AG09309 (cell line): ENCODE measurements around the gene SNAI3.

Source experiments
- DNase-seq: peaks from one replicate; pipeline ENCODE4 v3.0.0-alpha.2; 2010; ENCODE audit warnings: low read depth
- H3K4me3 ChIP-seq: 2 replicates; pipeline ENCODE4 v1.5.1; 2011; ENCODE audit warnings: mild to moderate bottlenecking, low read depth, low read length, moderate library complexity; ENCODE audit not compliant: control insufficient read depth
- TF ChIP-seq, protein P1 (sequence below): IDR thresholded peaks from 2 replicates; pipeline ENCODE4 v1.5.1; 2011; ENCODE audit warnings: mild to moderate bottlenecking, low read depth, low read length, inconsistent platforms; ENCODE audit not compliant: insufficient read depth, control insufficient read depth; ENCODE audit errors: missing control alignments

SNAI3 gene

DNA sequence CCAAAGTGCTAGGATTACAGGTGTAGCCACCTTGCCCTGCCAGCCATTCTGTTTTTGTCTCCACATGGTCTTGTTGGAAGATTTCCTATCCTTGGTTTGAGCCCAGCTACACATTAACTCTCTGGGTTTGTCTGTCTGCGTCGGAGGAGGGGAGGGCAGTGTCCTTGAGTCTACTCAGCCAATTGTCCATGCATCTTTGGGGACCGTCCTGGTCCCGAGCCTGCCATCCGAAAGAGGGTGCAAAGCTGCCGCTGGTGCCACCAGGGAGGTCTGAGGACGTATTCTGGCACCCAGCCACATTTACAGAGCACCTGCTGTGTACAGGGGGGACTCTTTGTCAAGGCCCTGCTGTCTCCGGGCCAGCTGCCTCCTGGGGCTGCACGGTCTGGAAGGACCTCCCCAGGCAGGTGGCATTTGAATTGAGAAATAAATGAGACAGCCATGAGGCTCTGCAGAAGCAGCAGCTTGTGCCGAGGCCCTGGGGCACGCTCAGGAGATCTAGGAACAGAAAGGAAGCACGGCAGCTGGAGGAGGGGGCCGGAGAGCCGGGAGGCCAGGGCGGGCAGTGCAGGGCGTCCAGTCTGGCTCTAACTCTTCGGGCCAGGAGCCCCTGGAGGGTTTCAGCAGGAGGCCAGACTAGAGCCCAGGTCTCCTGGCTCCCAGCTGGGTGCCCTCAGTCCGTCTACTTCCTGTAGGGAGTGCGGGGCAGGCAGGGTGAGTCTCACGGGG is 36.9 kb downstream of the SNAI3 start:
- TF ChIP-seq, protein P1, sequence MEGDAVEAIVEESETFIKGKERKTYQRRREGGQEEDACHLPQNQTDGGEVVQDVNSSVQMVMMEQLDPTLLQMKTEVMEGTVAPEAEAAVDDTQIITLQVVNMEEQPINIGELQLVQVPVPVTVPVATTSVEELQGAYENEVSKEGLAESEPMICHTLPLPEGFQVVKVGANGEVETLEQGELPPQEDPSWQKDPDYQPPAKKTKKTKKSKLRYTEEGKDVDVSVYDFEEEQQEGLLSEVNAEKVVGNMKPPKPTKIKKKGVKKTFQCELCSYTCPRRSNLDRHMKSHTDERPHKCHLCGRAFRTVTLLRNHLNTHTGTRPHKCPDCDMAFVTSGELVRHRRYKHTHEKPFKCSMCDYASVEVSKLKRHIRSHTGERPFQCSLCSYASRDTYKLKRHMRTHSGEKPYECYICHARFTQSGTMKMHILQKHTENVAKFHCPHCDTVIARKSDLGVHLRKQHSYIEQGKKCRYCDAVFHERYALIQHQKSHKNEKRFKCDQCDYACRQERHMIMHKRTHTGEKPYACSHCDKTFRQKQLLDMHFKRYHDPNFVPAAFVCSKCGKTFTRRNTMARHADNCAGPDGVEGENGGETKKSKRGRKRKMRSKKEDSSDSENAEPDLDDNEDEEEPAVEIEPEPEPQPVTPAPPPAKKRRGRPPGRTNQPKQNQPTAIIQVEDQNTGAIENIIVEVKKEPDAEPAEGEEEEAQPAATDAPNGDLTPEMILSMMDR, result no peak
- peak overlapping the region; percentile 81; the same call in 1 of the 2 replicates for H3K4me3 ChIP-seq
- DNase-seq, result no peak

GRCh38 chr16:88647178-88648070 is 38.9 kb downstream of the SNAI3 start:
- no peak overlapping the region for H3K4me3 ChIP-seq
- TF ChIP-seq, protein P1, result no peak
- no peak for DNase-seq

- TF ChIP-seq, protein P1, result no peak
- no peak for DNase-seq
- no peak overlapping the region for H3K4me3 ChIP-seq
Measured at GRCh38 chr16:88646345-88647034, 39.8 kb downstream of the SNAI3 start.

GRCh38 chr16:88645941-88646340 is 40.4 kb downstream of the SNAI3 start:
- TF ChIP-seq, protein P1, result no peak
- DNase-seq, result no peak
- H3K4me3 ChIP-seq, result no peak overlapping the region

- no peak for DNase-seq
- TF ChIP-seq, protein P1, result no peak
- no peak overlapping the region for H3K4me3 ChIP-seq
Measured at GRCh38 chr16:88645455-88645854, 40.9 kb downstream of the SNAI3 start.

DNA sequence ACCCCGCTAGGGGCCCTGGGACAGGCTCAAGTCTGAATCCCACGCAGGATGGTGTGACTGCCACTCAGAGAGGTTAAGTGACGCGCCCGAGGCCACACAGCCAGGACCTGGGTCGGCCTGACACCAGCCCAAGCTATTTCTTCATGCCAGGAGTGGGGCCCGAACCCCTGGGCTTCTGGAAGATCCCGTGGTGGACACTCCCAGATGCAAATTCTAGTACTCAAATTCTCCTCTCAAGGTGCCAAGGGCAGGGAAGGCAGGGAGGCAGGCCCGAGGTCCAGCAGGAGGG is 42.7 kb downstream of the SNAI3 start:
- no peak for DNase-seq
- TF ChIP-seq, protein P1, result no peak
- no peak overlapping the region for H3K4me3 ChIP-seq
